Measurements from ENCODE around the gene KDR.

The KDR gene

DNA sequence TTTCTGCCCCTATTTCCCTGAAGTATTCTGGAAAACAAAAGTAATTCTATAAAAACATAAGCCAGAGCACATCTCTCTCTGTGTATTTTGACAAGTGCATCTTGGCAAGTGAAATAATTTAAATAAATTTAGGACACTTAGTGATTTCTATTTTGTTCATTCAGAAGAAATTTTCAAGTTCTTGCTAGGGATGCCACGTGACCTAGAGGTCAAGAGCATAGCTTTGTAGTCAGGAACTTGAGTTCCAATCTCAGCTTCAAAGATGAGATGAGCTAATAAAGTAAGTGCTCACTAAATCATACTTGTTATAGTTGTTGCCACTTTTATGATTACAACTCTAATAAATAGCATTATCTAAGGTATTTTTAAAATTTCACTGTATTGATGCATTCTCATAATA is 13.8 kb downstream of the KDR start:
- Histone ChIP-seq H3K9ac (ENCODE audit: low read length) (no peak overlapping the region), H3K4me2 (ENCODE audit: low read depth, low read length) (no peak overlapping the region), H3K36me3 (replicated peaks; ENCODE audit: insufficient read depth, low read length) (no peaks in the 10 kb centered on the region), H3F3A (ENCODE audit: insufficient read depth, low read length) (no peaks in the 10 kb centered on the region), H3K79me2 (ENCODE audit: low read length) (no peaks in the 10 kb centered on the region), H3K4me3 (ENCODE audit: low read length) (no peak overlapping the region), H3K9me2 (replicated peaks; ENCODE audit: insufficient read depth, low read length) (no peaks in the 10 kb centered on the region), H3K9me3 (replicated peaks; ENCODE audit: insufficient read depth, low read length) (no peaks in the 10 kb centered on the region), H2AFZ (ENCODE audit: low read length) (no peak overlapping the region), H4K20me1 (ENCODE audit: insufficient read depth, low read length) (no peaks in the 10 kb centered on the region), H3K27me3 (replicated peaks; ENCODE audit: insufficient read depth, low read length) (no peaks in the 10 kb centered on the region), H3K4me1 (ENCODE audit: low read length) (no peaks in the 10 kb centered on the region), H3K27ac (ENCODE audit: low read length) (no peak overlapping the region)
- no peak for DNase-seq
- no peak for TF ChIP-seq EZH2phosphoT487 (IDR thresholded peaks at IDR 0.05; ENCODE audit: low read length)
- TF ChIP-seq CTCF (IDR thresholded peaks at IDR 0.05; ENCODE audit: low read length), result no peak
- TF ChIP-seq EZH2 (optimal IDR thresholded peaks at IDR 0.05; ENCODE audit: low read depth, low read length), result no peak

- no peaks in the 10 kb centered on the region for H3F3A ChIP-seq (ENCODE audit: insufficient read depth, low read length)
- H3K9me3 ChIP-seq (replicated peaks; ENCODE audit: insufficient read depth, low read length), result no peaks in the 10 kb centered on the region
- no peaks in the 10 kb centered on the region for H3K4me1 ChIP-seq (ENCODE audit: low read length)
- H2AFZ ChIP-seq (ENCODE audit: low read length), result no peak overlapping the region
- no peaks in the 10 kb centered on the region for H4K20me1 ChIP-seq (ENCODE audit: insufficient read depth, low read length)
- no peak overlapping the region for H3K4me2 ChIP-seq (ENCODE audit: low read depth, low read length)
- H3K79me2 ChIP-seq (ENCODE audit: low read length), result no peaks in the 10 kb centered on the region
- H3K9me2 ChIP-seq (replicated peaks; ENCODE audit: insufficient read depth, low read length), result no peaks in the 10 kb centered on the region
- H3K9ac ChIP-seq (ENCODE audit: low read length), result no peak overlapping the region
- no peak overlapping the region for H3K4me3 ChIP-seq (ENCODE audit: low read length)
- no peak for TF ChIP-seq CTCF (IDR thresholded peaks at IDR 0.05; ENCODE audit: low read length)
- no peak for TF ChIP-seq EZH2phosphoT487 (IDR thresholded peaks at IDR 0.05; ENCODE audit: low read length)
- TF ChIP-seq EZH2 (optimal IDR thresholded peaks at IDR 0.05; ENCODE audit: low read depth, low read length), result no peak
- no peaks in the 10 kb centered on the region for H3K27me3 ChIP-seq (replicated peaks; ENCODE audit: insufficient read depth, low read length)
- no peaks in the 10 kb centered on the region for H3K36me3 ChIP-seq (replicated peaks; ENCODE audit: insufficient read depth, low read length)
- H3K27ac ChIP-seq (ENCODE audit: low read length), result no peak overlapping the region
- DNase-seq, result no peak
Measured at GRCh38 chr4:55110131-55110530, 15.3 kb downstream of the KDR start.

- Histone ChIP-seq H3K79me2 (ENCODE audit: low read length) (no peaks in the 10 kb centered on the region), H4K20me1 (ENCODE audit: insufficient read depth, low read length) (no peaks in the 10 kb centered on the region), H3K4me1 (ENCODE audit: low read length) (no peaks in the 10 kb centered on the region), H2AFZ (ENCODE audit: low read length) (no peak overlapping the region), H3K27me3 (replicated peaks; ENCODE audit: insufficient read depth, low read length) (no peaks in the 10 kb centered on the region), H3K9me3 (replicated peaks; ENCODE audit: insufficient read depth, low read length) (no peaks in the 10 kb centered on the region), H3K9me2 (replicated peaks; ENCODE audit: insufficient read depth, low read length) (no peaks in the 10 kb centered on the region), H3F3A (ENCODE audit: insufficient read depth, low read length) (no peaks in the 10 kb centered on the region), H3K4me3 (ENCODE audit: low read length) (no peak overlapping the region), H3K9ac (ENCODE audit: low read length) (no peak overlapping the region), H3K27ac (ENCODE audit: low read length) (no peak overlapping the region), H3K4me2 (ENCODE audit: low read depth, low read length) (no peak overlapping the region), H3K36me3 (replicated peaks; ENCODE audit: insufficient read depth, low read length) (no peaks in the 10 kb centered on the region)
- DNase-seq, result no peak
- TF ChIP-seq CTCF (IDR thresholded peaks at IDR 0.05; ENCODE audit: low read length) (no peak), EZH2 (optimal IDR thresholded peaks at IDR 0.05; ENCODE audit: low read depth, low read length) (no peak), EZH2phosphoT487 (IDR thresholded peaks at IDR 0.05; ENCODE audit: low read length) (no peak)
Measured at GRCh38 chr4:55107054-55107453, 18.3 kb downstream of the KDR start.

Measured in MM.1S (cell line).